ENCODE results near the gene TEX26.

TEX26 gene

DNA sequence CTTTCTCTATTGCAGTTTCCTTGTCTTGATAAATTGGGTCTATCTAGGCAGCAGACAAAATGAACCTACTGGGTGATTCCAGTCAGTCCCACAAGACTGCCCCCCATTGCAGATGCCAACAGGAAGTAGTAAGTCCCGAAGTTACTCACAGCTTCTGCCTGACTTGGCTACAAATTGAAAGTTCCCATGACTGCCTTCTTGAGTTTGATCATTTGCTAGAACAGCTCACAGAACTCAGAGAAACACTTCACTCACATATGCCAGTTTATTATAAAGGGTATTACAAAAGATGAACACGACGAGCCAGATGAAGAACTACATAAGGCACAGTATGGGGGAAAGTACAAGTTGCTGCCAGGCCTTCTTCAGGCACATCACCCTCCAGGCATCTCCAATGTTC, 50.0 kb downstream of the TEX26 start:
- no peak for DNase-seq

- no peak for DNase-seq
Measured at GRCh38 chr13:30982906-30983305, 50.5 kb downstream of the TEX26 start.

GRCh38 chr13:30983431-30983830, 51.0 kb downstream of the TEX26 start:
- no peak for DNase-seq

DNA sequence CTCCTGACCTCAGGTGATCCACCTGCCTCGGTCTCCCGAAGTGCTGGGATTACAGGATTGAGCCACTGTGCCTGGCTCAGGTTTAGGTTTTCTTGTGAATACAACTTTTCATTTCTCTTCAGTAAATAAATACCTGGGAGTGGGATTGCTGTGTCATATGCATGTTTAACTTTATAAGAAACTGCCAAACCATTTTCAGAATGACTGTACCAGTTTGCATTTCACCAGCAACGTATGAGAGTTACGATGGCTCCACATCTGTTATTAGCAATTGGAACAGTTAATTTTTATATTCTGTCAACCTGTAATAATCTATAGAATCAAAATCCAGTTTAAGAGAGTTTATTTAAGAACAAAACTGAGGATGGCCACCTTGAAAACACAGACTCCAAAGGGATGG, 52.2 kb downstream of the TEX26 start:
- DNase-seq, result no peak

DNA sequence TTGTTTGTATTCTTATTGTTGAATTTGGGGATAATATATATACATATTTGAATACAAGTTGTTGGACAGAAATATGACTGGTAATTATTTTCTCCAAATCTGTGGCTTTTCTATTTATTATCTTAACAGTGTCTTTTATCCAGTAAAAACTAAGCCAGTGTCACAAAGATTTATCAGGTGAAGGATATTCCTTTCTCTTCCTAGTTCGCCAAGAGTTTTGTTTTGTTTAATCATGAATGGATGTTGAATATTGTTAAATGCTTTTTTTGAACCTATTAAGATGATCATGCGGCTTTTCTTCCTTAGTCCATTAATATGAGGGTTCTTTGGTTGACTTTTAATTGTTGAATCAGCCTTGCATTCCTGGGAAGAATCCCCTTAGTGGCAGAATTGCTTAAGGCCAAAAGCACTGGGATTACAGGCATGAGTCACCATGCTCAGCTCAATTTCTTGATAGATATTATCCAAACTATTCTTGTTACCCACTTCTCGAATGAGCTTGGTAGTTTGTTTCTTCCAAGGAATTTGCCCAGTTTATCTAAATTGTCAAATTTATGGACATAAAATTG, 53.3 kb downstream of the TEX26 start:
- no peak for DNase-seq

- DNase-seq, result no peak
Measured at GRCh38 chr13:30991184-30991583, 58.7 kb downstream of the TEX26 start.

DNA sequence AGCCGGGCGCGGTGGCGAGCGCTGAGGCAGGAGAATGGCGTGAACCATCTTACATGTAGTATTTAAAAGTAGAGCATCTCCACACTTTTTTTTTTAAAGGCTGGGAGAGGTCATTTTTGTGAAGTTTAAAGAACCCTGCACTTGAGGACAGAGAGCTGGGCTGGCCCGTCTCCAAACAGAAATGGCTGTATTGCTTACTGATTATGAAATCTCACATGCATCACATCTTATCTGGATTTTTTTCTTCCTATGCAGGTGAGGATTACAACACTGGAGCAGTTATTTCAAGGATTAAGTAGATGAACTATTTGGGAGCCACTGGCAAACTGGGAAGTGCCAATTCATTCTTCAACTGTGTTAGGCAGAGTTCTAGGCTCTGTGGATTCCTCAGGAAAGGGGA, 59.5 kb downstream of the TEX26 start:
- DNase-seq, result no peak

DNA sequence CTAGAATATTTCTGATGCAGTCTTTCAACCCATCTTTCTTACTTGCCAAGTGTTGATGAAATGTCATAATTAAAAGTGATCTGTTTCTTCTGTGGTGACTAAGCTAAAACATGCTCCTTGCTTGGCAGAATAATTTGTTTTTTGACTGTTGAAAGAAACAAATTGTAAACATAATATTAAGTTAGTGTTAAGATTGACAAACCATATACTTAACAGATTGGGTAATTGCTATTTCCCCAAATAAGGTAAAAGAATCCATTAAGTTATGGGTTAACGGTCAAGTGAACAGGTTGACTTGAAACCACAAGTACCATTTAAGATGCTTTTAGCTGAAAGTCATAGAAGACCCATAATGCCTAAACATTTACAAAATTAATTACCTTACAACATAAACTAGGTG, 62.9 kb downstream of the TEX26 start:
- no peak for DNase-seq

DNA sequence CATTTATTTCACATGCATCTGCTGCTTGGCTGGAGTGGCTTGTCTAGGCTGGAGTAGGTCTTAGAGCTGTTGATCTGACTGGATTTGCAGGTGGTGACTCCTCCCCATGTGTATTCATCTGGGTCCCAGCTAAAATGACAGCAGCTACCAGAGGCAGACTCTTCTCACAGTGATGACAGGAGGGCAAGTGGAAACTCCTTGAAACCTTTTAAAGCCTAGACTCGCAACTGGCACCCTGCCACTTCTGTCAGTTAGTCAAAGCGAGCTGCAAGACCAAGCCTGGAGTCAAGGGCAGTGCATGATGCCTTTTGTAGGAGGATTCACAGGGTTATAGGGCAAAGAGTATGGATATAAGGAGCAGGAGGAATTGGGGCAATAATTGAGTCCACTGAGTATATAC, 65.2 kb downstream of the TEX26 start:
- no peak for DNase-seq

GRCh38 chr13:30998136-30999088, 66.0 kb downstream of the TEX26 start:
- no peak for DNase-seq

GRCh38 chr13:31000889-31001288, 68.4 kb downstream of the TEX26 start:
- no peak for DNase-seq

- no peak for DNase-seq
Measured at GRCh38 chr13:31001647-31002046, 69.2 kb downstream of the TEX26 start.

DNA sequence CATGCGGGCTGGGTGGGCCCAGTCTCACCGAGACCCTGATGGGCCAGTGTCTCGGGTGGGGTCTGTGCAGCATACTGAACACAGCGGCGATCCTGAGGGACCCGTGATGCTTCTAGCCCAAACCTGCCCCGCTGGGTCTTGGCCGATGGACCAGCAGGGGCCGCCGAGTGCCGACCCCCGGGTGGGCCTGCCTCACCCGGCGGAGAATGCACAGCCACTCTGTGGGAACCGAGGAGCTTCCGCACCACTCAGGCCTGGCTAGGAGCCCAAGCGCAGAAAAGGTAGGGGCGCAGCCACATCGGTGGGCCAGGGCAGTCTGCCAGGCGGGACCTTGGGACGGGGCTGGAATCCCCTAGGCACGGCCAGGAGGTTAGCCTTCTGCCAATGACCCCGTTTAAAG, 72.6 kb downstream of the TEX26 start:
- no peak for DNase-seq

GRCh38 chr13:31007417-31007816, 75.0 kb downstream of the TEX26 start:
- DNase-seq, result no peak

GRCh38 chr13:31008400-31009115, 76.1 kb downstream of the TEX26 start:
- no peak for DNase-seq

DNA sequence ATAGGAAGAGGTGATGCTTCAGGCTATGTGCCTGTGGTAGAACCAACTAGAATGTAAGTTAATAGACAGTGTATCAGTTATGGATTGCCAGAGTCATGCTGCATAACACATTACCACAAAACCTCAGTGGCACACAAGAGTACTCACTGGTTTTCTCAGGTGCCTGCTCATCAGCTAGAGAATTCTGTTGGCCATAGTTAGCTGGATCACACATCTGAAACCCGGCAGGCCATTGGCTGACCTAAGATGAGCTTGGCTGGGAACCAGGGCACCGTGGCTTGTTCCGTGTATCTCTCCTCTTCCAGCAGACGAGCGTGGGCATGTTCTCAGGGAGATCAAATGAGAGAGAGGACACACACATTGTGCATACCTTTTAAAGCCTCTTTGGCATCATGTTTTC, 76.7 kb downstream of the TEX26 start:
- DNase-seq, result no peak

- no peak for DNase-seq
Measured at GRCh38 chr13:31010296-31010695, 77.8 kb downstream of the TEX26 start.

DNA sequence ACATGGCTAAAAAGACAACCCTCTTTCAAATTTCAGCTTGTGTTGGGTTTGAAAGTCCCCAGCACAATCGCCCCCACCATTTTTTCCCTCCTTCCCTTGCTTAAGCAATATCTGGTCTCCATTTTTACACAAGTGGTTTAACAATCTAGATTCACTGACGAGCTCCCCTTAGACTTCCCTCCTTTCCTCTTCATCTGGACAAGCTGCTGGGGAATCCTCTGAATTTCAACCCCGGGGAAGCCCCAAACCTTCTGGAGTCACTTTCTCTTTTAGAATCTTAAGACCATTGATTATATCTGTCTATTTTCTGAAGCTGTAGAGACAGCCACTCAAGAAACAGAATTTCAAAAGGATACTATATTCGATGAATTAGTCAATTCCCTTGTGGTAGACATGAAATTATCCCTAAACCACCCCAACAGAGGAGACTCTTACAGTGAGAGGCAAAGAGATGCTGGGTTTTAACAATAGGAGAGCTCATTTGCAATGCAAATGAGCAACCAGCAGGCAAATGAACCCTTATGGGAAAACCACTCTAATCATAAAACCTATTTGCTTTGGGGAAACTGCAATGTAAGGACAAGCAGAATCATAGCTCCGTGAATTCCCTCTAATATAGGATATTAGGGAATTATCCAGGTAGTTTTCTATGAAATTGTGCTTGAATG, 78.9 kb downstream of the TEX26 start:
- DNase-seq, result no peak

- no peak for DNase-seq
Measured at GRCh38 chr13:31011901-31012654, 79.6 kb downstream of the TEX26 start.

DNA sequence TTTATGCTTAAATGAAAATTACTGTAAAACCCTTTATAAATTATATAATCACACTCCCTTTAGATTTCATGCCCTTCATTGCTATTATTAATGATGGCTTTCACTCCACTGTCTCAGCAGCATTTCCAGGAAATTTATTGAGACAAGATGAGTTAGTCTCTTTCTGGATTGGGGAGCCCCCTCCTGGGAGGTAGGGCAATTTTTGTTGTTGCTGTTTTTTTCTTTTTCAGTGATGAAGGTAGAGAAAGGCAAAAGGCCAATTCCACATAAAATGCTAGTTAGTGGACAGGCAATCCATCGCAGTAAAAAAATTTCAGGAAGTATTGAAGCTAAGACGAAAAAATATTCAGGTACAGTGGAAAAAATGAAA, 80.2 kb downstream of the TEX26 start:
- DNase-seq, result no peak

GRCh38 chr13:31014456-31014855, 82.0 kb downstream of the TEX26 start:
- DNase-seq, result no peak

- DNase-seq, result no peak
Measured at GRCh38 chr13:31015199-31015598, 82.7 kb downstream of the TEX26 start.

Data from stimulated activated CD4-positive, alpha-beta T cell treated with anti-CD3 and anti-CD28 coated beads, Interleukin-2, amount 100 ng/mL, for 24 hours (primary cell).